SK-N-SH (cell line): Measurements from ENCODE around the gene FAT1. TPM values are rescaled to one million over a fixed set of nuclear protein-coding genes. Genes with fewer than 3 reads are reported as not detected.

Experiments
- CTCF ChIA-PET: fragments of 300-600, 350-600 bp; formaldehyde crosslinking; extraction: SDS; loops from one replicate; lab custom pipeline; 2021; lab: Yijun Ruan, JAX
- POLR2A ChIA-PET: fragments of 350-600 bp; sonication (Branson Sonifier 250); formaldehyde crosslinking; extraction: SDS; loops from one replicate; lab custom pipeline; 2020; ENCODE audit warnings: antibody characterized with exemption, inconsistent platforms; lab: Yijun Ruan, JAX
- DNase-seq: peaks from one replicate; pipeline ENCODE4 v3.0.0; 2012
- H2AFZ ChIP-seq: fragments of 200-600 bp; sonication (generic); 2 replicates; pipeline ENCODE4 v1.8.1; 2016; ENCODE audit warnings: antibody characterized with exemption, mild to moderate bottlenecking, low read depth
- H3F3A ChIP-seq: fragments of 200-600 bp; sonication (generic); replicated peaks from 2 replicates; pipeline ENCODE3; 2016; ENCODE audit warnings: antibody characterized with exemption, mild to moderate bottlenecking; ENCODE audit not compliant: insufficient read depth
- H3K27ac ChIP-seq, 2 experiments: fragments of 200-500 bp in 1 of 2; fragments of 200-600 bp in 1 of 2; sonication (Bioruptor generic) in 1 of 2; sonication (generic), shearing (Covaris generic) in 1 of 2; 2 replicates each; pipeline versions ENCODE4 v1.5.1 to v1.6.1; 2014 to 2016; ENCODE audit warnings: low read depth in 2 of 2, inconsistent platforms in 1 of 2, low read length in 1 of 2, mild to moderate bottlenecking in 1 of 2, mixed read lengths in 1 of 2
- H3K27me3 ChIP-seq: fragments of 200-600 bp; sonication (generic), shearing (Covaris generic); 2 replicates; pipeline ENCODE4 v1.6.1; 2016; ENCODE audit warnings: mixed run types; ENCODE audit not compliant: insufficient read depth
- H3K36me3 ChIP-seq, 2 experiments: fragments of 200-500 bp in 1 of 2; fragments of 200-600 bp in 1 of 2; sonication (Bioruptor generic) in 1 of 2; sonication (generic) in 1 of 2; replicated peaks in 1 of 2; 2 replicates each; pipeline versions ENCODE3 to v1.5.1; 2014 to 2016; ENCODE audit warnings: low read length in 1 of 2, mild to moderate bottlenecking in 1 of 2; ENCODE audit not compliant: insufficient read depth in 2 of 2, control insufficient read depth in 1 of 2
- H3K4me1 ChIP-seq, 2 experiments: fragments of 200-500 bp in 1 of 2; fragments of 200-600 bp in 1 of 2; sonication (Bioruptor generic) in 1 of 2; sonication (generic), shearing (Covaris generic) in 1 of 2; 2 replicates each; pipeline versions ENCODE4 v1.5.1 to v1.6.1; 2014 to 2016; ENCODE audit warnings: low read depth in 1 of 2, low read length in 1 of 2, mixed run types in 1 of 2; ENCODE audit not compliant: insufficient read depth in 2 of 2, control insufficient read depth in 1 of 2
- H3K4me2 ChIP-seq: fragments of 200-600 bp; sonication (generic), shearing (Covaris generic); 2 replicates; pipeline ENCODE4 v1.6.1; 2017; ENCODE audit warnings: mixed run types
- H3K4me3 ChIP-seq, 2 experiments: fragments of 200-500 bp in 1 of 2; fragments of 200-600 bp in 1 of 2; sonication (Bioruptor generic) in 1 of 2; sonication (generic), shearing (Covaris generic) in 1 of 2; 2 replicates each; pipeline versions ENCODE4 v1.5.1 to v1.8.1; 2014 to 2016; ENCODE audit warnings: low read depth in 2 of 2, inconsistent platforms in 1 of 2, low read length in 1 of 2, mild to moderate bottlenecking in 1 of 2, mixed read lengths in 1 of 2, moderate library complexity in 1 of 2
- H3K79me2 ChIP-seq: fragments of 200-600 bp; sonication (generic); 2 replicates; pipeline ENCODE4 v1.8.1; 2017; ENCODE audit warnings: mild to moderate bottlenecking; ENCODE audit not compliant: insufficient read depth
- H3K9ac ChIP-seq: fragments of 200-600 bp; sonication (generic); 2 replicates; pipeline ENCODE4 v1.6.1; 2017; ENCODE audit warnings: mixed run types
- H3K9me2 ChIP-seq: fragments of 200-600 bp; sonication (generic); 2 replicates; pipeline ENCODE4 v1.6.1; 2017; ENCODE audit warnings: mixed run types
- H3K9me3 ChIP-seq: fragments of 200-600 bp; sonication (generic); 2 replicates; pipeline ENCODE4 v1.6.1; 2017; ENCODE audit warnings: mixed run types, mild to moderate bottlenecking, moderate library complexity
- H4K20me1 ChIP-seq: fragments of 200-600 bp; sonication (generic); 2 replicates; pipeline ENCODE4 v1.6.1; 2017; ENCODE audit warnings: mild to moderate bottlenecking, mixed run types; ENCODE audit not compliant: insufficient read depth
- ELF1 ChIP-seq: IDR thresholded peaks from 2 replicates; pipeline ENCODE4 v1.4.0; 2012
- EP300 ChIP-seq, 2 experiments: IDR thresholded peaks; 2 replicates each; pipeline versions ENCODE4 v1.4.0 to v1.6.1; 2012; ENCODE audit warnings: borderline replicate concordance in 1 of 2, low read depth in 1 of 2, low read length in 1 of 2
- EZH2phosphoT487 ChIP-seq: fragments of 200-600 bp; sonication (generic); IDR thresholded peaks from 2 replicates; pipeline ENCODE4 v1.6.1; 2017; ENCODE audit warnings: low read depth, mixed run types, mild to moderate bottlenecking, antibody characterized with exemption, moderate library complexity, borderline replicate concordance
- FOXM1 ChIP-seq: IDR thresholded peaks from 2 replicates; pipeline ENCODE4 v1.4.0; 2012; ENCODE audit warnings: low read depth, mild to moderate bottlenecking
- GABPA ChIP-seq: IDR thresholded peaks from 2 replicates; pipeline ENCODE4 v1.4.0; 2012; ENCODE audit warnings: low read depth, mild to moderate bottlenecking
- GATA2 ChIP-seq: sonication (generic); formaldehyde crosslinking; IDR thresholded peaks from 2 replicates; pipeline ENCODE4 v1.5.0; 2020; ENCODE audit warnings: mild to moderate bottlenecking, missing genetic modification reagents
- IRF3 ChIP-seq: fragments of 150-350 bp; IDR thresholded peaks from 2 replicates; pipeline ENCODE4 v1.6.1; 2016; ENCODE audit warnings: mild to moderate bottlenecking, low read depth, low read length
- JUND ChIP-seq: IDR thresholded peaks from 2 replicates; pipeline ENCODE4 v1.4.0; 2012
- MXI1 ChIP-seq: IDR thresholded peaks from 2 replicates; pipeline ENCODE4 v1.6.1; 2012; ENCODE audit warnings: mild to moderate bottlenecking, low read depth, low read length, improper control_type of control experiment
- NFIC ChIP-seq: IDR thresholded peaks from 2 replicates; pipeline ENCODE4 v1.4.0; 2012; ENCODE audit warnings: borderline replicate concordance
- NRF1 ChIP-seq: IDR thresholded peaks from 2 replicates; pipeline ENCODE4 v1.6.1; 2012; ENCODE audit warnings: low read depth, mild to moderate bottlenecking, low read length
- PBX3 ChIP-seq: IDR thresholded peaks from 2 replicates; pipeline ENCODE4; 2012
- POLR2AphosphoS5 ChIP-seq: IDR thresholded peaks from 2 replicates; pipeline ENCODE4 v1.6.1; 2012; ENCODE audit warnings: low read depth, low read length
- RXRA ChIP-seq: IDR thresholded peaks from 2 replicates; pipeline ENCODE4 v1.4.0; 2012; ENCODE audit warnings: low read depth, mild to moderate bottlenecking, borderline replicate concordance
- SIN3A ChIP-seq: IDR thresholded peaks from 2 replicates; pipeline ENCODE4 v1.6.1; 2012; ENCODE audit warnings: low read depth, mild to moderate bottlenecking, low read length, moderate library complexity, borderline replicate concordance
- TEAD4 ChIP-seq: IDR thresholded peaks from 2 replicates; pipeline ENCODE4 v1.4.0; 2012; ENCODE audit warnings: mild to moderate bottlenecking, borderline replicate concordance; ENCODE audit not compliant: insufficient read depth
- ZBTB33 ChIP-seq: IDR thresholded peaks from 2 replicates; pipeline ENCODE4 v1.4.0; 2012; ENCODE audit warnings: low read depth, borderline replicate concordance
- WGBS: methylation state at CpG from one replicate; pipeline ENCODE4 v1.1.6; 2017; ENCODE audit warnings: low lambda C conversion rate; 5-methylcytosine and 5-hydroxymethylcytosine counted together
- polyA plus RNA-seq, 3 experiments: library from polyadenylated mRNA; depleted of rRNA; stranded (reverse); fragments of >200 nt; gene quantifications; 2 replicates each; pipeline ENCODE4 v1.2.3, GENCODE V29; 2012

The FAT1 gene
- polyA plus RNA-seq, 1 of the 3 experiments (the other 2 are of a cell fraction): 41.3 TPM

GRCh38 chr4:186707574-186707973 lies 16.1 kb downstream of the FAT1 start:
- CTCF ChIA-PET: interaction anchor here (1.3 kb wide), 1 partner anchor 13 kb away, joined by 4 read pairs; no protein-coding TSS in a partner anchor
- TF ChIP-seq GATA2 (CRISPR knock-in tag): no peak
- TF ChIP-seq JUND: no peak
- TF ChIP-seq, all 33 proteins: peak for 0
- Histone ChIP-seq H3F3A (no peaks in the 10 kb centered on the region), H3K4me1 (no peaks in the 10 kb centered on the region; a peak in 1 of 4 replicates), H3K36me3 (peaks cover 5 to 11% of the 10 kb centered on the region in 2 experiments), H3K79me2 (peaks cover 98% of the 10 kb centered on the region), H3K4me3 (no peak overlapping the region), H3K9ac (no peak overlapping the region), H3K27me3 (no peaks in the 10 kb centered on the region; the same call in 1 of the 2 replicates), H3K9me2 (no peaks in the 10 kb centered on the region), H3K27ac (no peak overlapping the region), H3K9me3 (no peaks in the 10 kb centered on the region), H3K4me2 (no peak overlapping the region), H4K20me1 (peaks cover 20% of the 10 kb centered on the region), H2AFZ (no peak overlapping the region)
- POLR2A ChIA-PET: no interaction called here
- WGBS: 42% methylated on average over 6 of the region's 6 CpGs
- DNase-seq: no peak

GRCh38 chr4:186704057-186704456 lies 19.6 kb downstream of the FAT1 start:
- H3K4me2 ChIP-seq: no peak overlapping the region
- H3K36me3 ChIP-seq: peaks cover 5 to 11% of the 10 kb centered on the region in 2 experiments
- ChIA-PET POLR2A (no interaction called here), CTCF (no interaction called here)
- H2AFZ ChIP-seq: no peak overlapping the region
- no peaks in the 10 kb centered on the region; the same call in 1 of the 2 replicates for H3K27me3 ChIP-seq
- peaks cover 100% of the 10 kb centered on the region for H3K79me2 ChIP-seq
- H3K4me1 ChIP-seq: peaks cover 0 to 8% of the 10 kb centered on the region in 2 experiments; a peak in 1 of 4 replicates
- no peak for DNase-seq
- H3K27ac ChIP-seq: no peak overlapping the region
- no peak overlapping the region for H3K4me3 ChIP-seq
- no peaks in the 10 kb centered on the region for H3K9me2 ChIP-seq
- no peaks in the 10 kb centered on the region for H3F3A ChIP-seq
- TF ChIP-seq NRF1 (no peak), FOXM1 (no peak), TEAD4 (no peak), JUND (no peak), POLR2AphosphoS5 (no peak), EP300 (IDR thresholded peaks at IDR 0.05; ENCODE audit: borderline replicate concordance in 1 of 2, low read depth in 1 of 2, low read length in 1 of 2) (no peak)
- WGBS: 38% methylated on average over 4 of the region's 4 CpGs
- H4K20me1 ChIP-seq: peaks cover 20% of the 10 kb centered on the region
- no peak overlapping the region for H3K9ac ChIP-seq
- H3K9me3 ChIP-seq: no peaks in the 10 kb centered on the region

- no peaks in the 10 kb centered on the region for H3F3A ChIP-seq
- 51% methylated on average over 5 of the region's 8 CpGs for WGBS
- H3K36me3 ChIP-seq: peaks cover 4 to 10% of the 10 kb centered on the region in 2 experiments
- no peaks in the 10 kb centered on the region; the same call in 1 of the 2 replicates for H3K27me3 ChIP-seq
- peaks cover 0 to 8% of the 10 kb centered on the region in 2 experiments; a peak in 1 of 4 replicates for H3K4me1 ChIP-seq
- H2AFZ ChIP-seq: no peak overlapping the region
- H3K4me2 ChIP-seq: no peak overlapping the region
- no peak overlapping the region for H3K9ac ChIP-seq
- no peaks in the 10 kb centered on the region for H3K9me3 ChIP-seq
- no peaks in the 10 kb centered on the region for H3K9me2 ChIP-seq
- H3K27ac ChIP-seq: no peak overlapping the region
- H4K20me1 ChIP-seq: peaks cover 25% of the 10 kb centered on the region
- POLR2A ChIA-PET: no interaction called here
- CTCF ChIA-PET: interaction anchor here (0.9 kb wide), 1 partner anchor 34 kb away, joined by 3 read pairs; no protein-coding TSS in a partner anchor
- H3K79me2 ChIP-seq: peaks cover 100% of the 10 kb centered on the region
- no peak for DNase-seq
- H3K4me3 ChIP-seq: no peak overlapping the region
- TF ChIP-seq POLR2AphosphoS5 (no peak), ZBTB33 (no peak), TEAD4 (no peak), NFIC (no peak), EZH2phosphoT487 (no peak), MXI1 (no peak), IRF3 (no peak), RXRA (no peak), GABPA (no peak), EP300 (IDR thresholded peaks at IDR 0.05; ENCODE audit: borderline replicate concordance in 1 of 2, low read depth in 1 of 2, low read length in 1 of 2) (no peak), SIN3A (no peak), ELF1 (no peak), PBX3 (no peak)
Measured at GRCh38 chr4:186703510-186703909, 20.1 kb downstream of the FAT1 start.
